DOHH2 (cell line): ENCODE measurements around the gene DEFB121.

Experiments
- H3F3A ChIP-seq: fragments of 200-600 bp; sonication (generic), shearing (Covaris generic); 2 replicates; pipeline ENCODE4 v1.6.0; 2016; ENCODE audit warnings: antibody characterized with exemption, mild to moderate bottlenecking; ENCODE audit not compliant: control insufficient read depth, insufficient read depth
- H3K27ac ChIP-seq: fragments of 200-600 bp; sonication (generic); 2 replicates; pipeline ENCODE4 v1.5.1; 2014; ENCODE audit warnings: low read depth, mild to moderate bottlenecking, low read length, moderate library complexity
- H3K27me3 ChIP-seq: fragments of 200-600 bp; sonication (generic); 2 replicates; pipeline ENCODE4 v1.6.1; 2014; ENCODE audit warnings: mild to moderate bottlenecking, low read length, mixed read lengths; ENCODE audit not compliant: control insufficient read depth
- H3K36me3 ChIP-seq: fragments of 200-600 bp; sonication (generic); 2 replicates; pipeline ENCODE4 v1.6.1; 2014; ENCODE audit warnings: mild to moderate bottlenecking, low read length, moderate library complexity, mixed read lengths; ENCODE audit not compliant: control insufficient read depth
- H3K4me1 ChIP-seq: fragments of 200-600 bp; sonication (generic); 2 replicates; pipeline ENCODE4 v1.6.1; 2014; ENCODE audit warnings: mild to moderate bottlenecking, low read length, mixed read lengths; ENCODE audit not compliant: control insufficient read depth
- H3K4me2 ChIP-seq: fragments of 200-600 bp; sonication (generic); 2 replicates; pipeline ENCODE4 v1.6.0; 2014; ENCODE audit warnings: mild to moderate bottlenecking, low read length, moderate library complexity
- H3K4me3 ChIP-seq: fragments of 200-600 bp; sonication (generic); 2 replicates; pipeline ENCODE4 v1.5.1; 2014; ENCODE audit warnings: mild to moderate bottlenecking, low read length, mixed read lengths
- H3K79me2 ChIP-seq: fragments of 200-600 bp; sonication (generic); 2 replicates; pipeline ENCODE4 v1.6.1; 2014; ENCODE audit warnings: mild to moderate bottlenecking, low read length, mixed read lengths; ENCODE audit not compliant: control insufficient read depth
- H3K9me2 ChIP-seq: fragments of 200-600 bp; sonication (generic); replicated peaks from 2 replicates; pipeline ENCODE4 v1.6.1; 2014; ENCODE audit warnings: mild to moderate bottlenecking, low read length, mixed read lengths; ENCODE audit not compliant: control insufficient read depth
- H3K9me3 ChIP-seq: fragments of 200-600 bp; sonication (generic); 2 replicates; pipeline ENCODE4 v1.6.1; 2014; ENCODE audit warnings: antibody characterized with exemption, low read length, mixed read lengths; ENCODE audit not compliant: control insufficient read depth, insufficient read depth
- H4K20me1 ChIP-seq: fragments of 200-600 bp; sonication (generic); 2 replicates; pipeline ENCODE4 v1.6.0; 2014; ENCODE audit warnings: low read depth, mild to moderate bottlenecking, antibody characterized with exemption, low read length, moderate library complexity; ENCODE audit not compliant: control insufficient read depth, insufficient read depth
- EZH2phosphoT487 ChIP-seq: fragments of 200-600 bp; sonication (generic); IDR thresholded peaks from 2 replicates; pipeline ENCODE4 v1.6.1; 2017; ENCODE audit warnings: borderline replicate concordance, mild to moderate bottlenecking, antibody characterized with exemption, low read length, moderate library complexity, mixed read lengths
- TF ChIP-seq, protein P1 (sequence below): fragments of 200-600 bp; sonication (generic); IDR thresholded peaks from one replicate; pipeline ENCODE4 v1.5.1; 2014; ENCODE audit warnings: antibody characterized with exemption, mild to moderate bottlenecking, low read depth, low read length; ENCODE audit not compliant: poor library complexity, severe bottlenecking

DEFB121 gene, protein sequence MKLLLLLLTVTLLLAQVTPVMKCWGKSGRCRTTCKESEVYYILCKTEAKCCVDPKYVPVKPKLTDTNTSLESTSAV

DNA sequence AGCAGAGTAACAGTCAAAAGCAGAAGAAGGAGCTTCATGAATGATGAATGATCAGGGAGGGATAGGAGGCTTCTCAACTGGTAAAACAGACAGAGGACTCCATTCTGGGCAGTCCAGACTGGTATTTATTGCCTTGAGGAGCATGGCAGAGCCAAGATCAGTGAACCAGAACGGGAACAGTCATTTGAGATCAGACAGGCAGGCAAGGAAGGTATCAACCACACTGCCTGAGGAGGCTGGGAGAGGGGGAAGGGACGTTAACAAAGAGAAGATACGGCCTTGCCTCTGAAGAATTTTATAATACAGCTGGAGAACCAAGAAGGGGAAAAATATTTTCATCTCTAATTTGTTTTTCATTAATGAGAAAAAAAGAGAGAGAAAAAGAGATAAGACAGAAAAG, at the start of gene DEFB121:
TSS of gene DEFB121 (minus strand) at position 101 of the 400 bp plus-strand sequence. CDS start at position 38, 63 bp downstream.
- Histone ChIP-seq H3K4me2 (no peak within 1 kb of the TSS), H3K79me2 (no peaks in the 10 kb centered on the region), H3K36me3 (no peaks in the 10 kb centered on the region), H3K27me3 (no peaks in the 10 kb centered on the region), H3K4me1 (no peaks in the 10 kb centered on the region), H3K27ac (no peak within 1 kb of the TSS), H3K9me3 (no peaks in the 10 kb centered on the region), H4K20me1 (no peaks in the 10 kb centered on the region), H3F3A (no peaks in the 10 kb centered on the region), H3K9me2 (no peaks in the 10 kb centered on the region), H3K4me3 (no peak within 1 kb of the TSS)
- no peak for TF ChIP-seq EZH2phosphoT487
- TF ChIP-seq, protein P1, sequence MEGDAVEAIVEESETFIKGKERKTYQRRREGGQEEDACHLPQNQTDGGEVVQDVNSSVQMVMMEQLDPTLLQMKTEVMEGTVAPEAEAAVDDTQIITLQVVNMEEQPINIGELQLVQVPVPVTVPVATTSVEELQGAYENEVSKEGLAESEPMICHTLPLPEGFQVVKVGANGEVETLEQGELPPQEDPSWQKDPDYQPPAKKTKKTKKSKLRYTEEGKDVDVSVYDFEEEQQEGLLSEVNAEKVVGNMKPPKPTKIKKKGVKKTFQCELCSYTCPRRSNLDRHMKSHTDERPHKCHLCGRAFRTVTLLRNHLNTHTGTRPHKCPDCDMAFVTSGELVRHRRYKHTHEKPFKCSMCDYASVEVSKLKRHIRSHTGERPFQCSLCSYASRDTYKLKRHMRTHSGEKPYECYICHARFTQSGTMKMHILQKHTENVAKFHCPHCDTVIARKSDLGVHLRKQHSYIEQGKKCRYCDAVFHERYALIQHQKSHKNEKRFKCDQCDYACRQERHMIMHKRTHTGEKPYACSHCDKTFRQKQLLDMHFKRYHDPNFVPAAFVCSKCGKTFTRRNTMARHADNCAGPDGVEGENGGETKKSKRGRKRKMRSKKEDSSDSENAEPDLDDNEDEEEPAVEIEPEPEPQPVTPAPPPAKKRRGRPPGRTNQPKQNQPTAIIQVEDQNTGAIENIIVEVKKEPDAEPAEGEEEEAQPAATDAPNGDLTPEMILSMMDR = no peak

DNA sequence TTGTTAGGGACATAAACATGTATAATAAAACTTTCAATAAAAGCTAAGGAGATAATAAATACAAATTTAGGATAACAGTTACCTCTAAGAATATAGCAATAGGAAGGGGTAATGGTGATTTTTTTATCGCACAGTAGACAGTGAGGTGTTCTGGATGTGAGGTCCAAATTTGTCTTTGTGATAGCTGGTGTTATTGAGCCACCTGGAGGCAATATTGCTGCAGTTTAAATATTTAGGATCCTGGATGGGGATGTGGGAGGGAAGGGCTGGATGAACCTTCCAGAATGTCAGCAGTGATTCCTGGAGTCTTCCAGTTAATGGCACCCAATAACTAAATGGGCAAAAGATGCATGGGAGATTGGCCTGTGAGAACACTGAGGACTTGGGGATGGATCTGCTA, 48.3 kb upstream of the DEFB121 start:
- Histone ChIP-seq H3K79me2 (no peaks in the 10 kb centered on the region), H3K36me3 (no peaks in the 10 kb centered on the region), H3F3A (no peaks in the 10 kb centered on the region), H3K4me2 (no peak overlapping the region), H3K9me2 (no peaks in the 10 kb centered on the region), H3K27me3 (peaks cover 3% of the 10 kb centered on the region; the same call in 1 of the 2 replicates), H3K4me1 (peaks cover 7% of the 10 kb centered on the region), H3K27ac (no peak overlapping the region), H4K20me1 (no peaks in the 10 kb centered on the region), H3K4me3 (no peak overlapping the region), H3K9me3 (no peaks in the 10 kb centered on the region)
- no peak for TF ChIP-seq EZH2phosphoT487
- TF ChIP-seq, protein P1 = no peak

DNA sequence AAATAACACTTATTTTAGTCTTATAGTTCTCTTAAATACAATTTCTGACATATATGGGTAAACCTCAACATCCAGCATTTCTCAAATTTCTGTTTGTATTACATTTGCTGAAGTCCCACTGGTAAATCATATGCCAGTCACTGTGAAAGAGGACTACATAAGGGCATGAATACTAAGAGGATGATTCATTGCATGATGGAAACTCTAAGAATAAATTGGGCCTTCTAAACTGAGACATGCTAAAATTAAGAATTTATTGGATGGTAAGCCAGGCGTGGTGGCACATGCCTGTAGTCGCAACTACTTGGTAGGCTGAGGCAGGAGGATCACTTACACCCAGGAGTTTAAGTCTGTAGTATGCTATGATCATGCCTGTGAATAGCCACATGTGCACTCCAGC, 46.6 kb upstream of the DEFB121 start:
- Histone ChIP-seq H3K36me3 (no peaks in the 10 kb centered on the region), H3K9me2 (no peaks in the 10 kb centered on the region), H3K4me2 (no peak overlapping the region), H3K27ac (no peak overlapping the region), H4K20me1 (no peaks in the 10 kb centered on the region), H3K4me3 (no peak overlapping the region), H3K9me3 (no peaks in the 10 kb centered on the region), H3K4me1 (peaks cover 7% of the 10 kb centered on the region), H3K79me2 (no peaks in the 10 kb centered on the region), H3K27me3 (peaks cover 3% of the 10 kb centered on the region; the same call in 1 of the 2 replicates), H3F3A (no peaks in the 10 kb centered on the region)
- TF ChIP-seq, protein P1 = no peak
- no peak for TF ChIP-seq EZH2phosphoT487
